SJCRH30 (cell line): Measurements from ENCODE around the gene FANCC. TPM values are rescaled to one million over a fixed set of nuclear protein-coding genes. Genes with fewer than 3 reads are reported as not detected.

Experiments used
- DNase-seq, 2 experiments: peaks; one replicate each; pipeline ENCODE4 v3.0.0-alpha.2; 2015 to 2020
- H3K27ac ChIP-seq: fragments of 250-450 bp; sonication (Bioruptor Pico); 2 replicates; pipeline ENCODE4 v1.5.1; 2020; ENCODE audit warnings: mild to moderate bottlenecking, moderate library complexity
- H3K27me3 ChIP-seq: fragments of 250-450 bp; sonication (Bioruptor Pico); 2 replicates; pipeline ENCODE4 v1.5.1; 2020; ENCODE audit warnings: mild to moderate bottlenecking, moderate library complexity
- H3K36me3 ChIP-seq: fragments of 250-450 bp; sonication (Bioruptor Pico); 2 replicates; pipeline ENCODE4 v1.5.1; 2020; ENCODE audit warnings: mild to moderate bottlenecking, moderate library complexity
- H3K4me1 ChIP-seq: fragments of 250-450 bp; sonication (Bioruptor Pico); 2 replicates; pipeline ENCODE4 v1.5.1; 2020; ENCODE audit warnings: mild to moderate bottlenecking, moderate library complexity
- H3K4me3 ChIP-seq: fragments of 250-450 bp; sonication (Bioruptor Pico); 2 replicates; pipeline ENCODE4 v1.5.1; 2020; ENCODE audit warnings: mild to moderate bottlenecking, moderate library complexity
- H3K9me3 ChIP-seq: fragments of 250-450 bp; sonication (Bioruptor Pico); replicated peaks from 2 replicates; pipeline ENCODE4 v1.5.1; 2020; ENCODE audit warnings: mild to moderate bottlenecking, moderate library complexity
- total RNA-seq: library from RNA; depleted of rRNA; stranded (reverse); fragments of >200 nt; shearing (Covaris generic); gene quantifications from 2 replicates; pipeline ENCODE4 v1.2.3, GENCODE V29; 2014

The FANCC gene
- total RNA-seq, 1 experiment from 2014 or later: 28.7 TPM

DNA sequence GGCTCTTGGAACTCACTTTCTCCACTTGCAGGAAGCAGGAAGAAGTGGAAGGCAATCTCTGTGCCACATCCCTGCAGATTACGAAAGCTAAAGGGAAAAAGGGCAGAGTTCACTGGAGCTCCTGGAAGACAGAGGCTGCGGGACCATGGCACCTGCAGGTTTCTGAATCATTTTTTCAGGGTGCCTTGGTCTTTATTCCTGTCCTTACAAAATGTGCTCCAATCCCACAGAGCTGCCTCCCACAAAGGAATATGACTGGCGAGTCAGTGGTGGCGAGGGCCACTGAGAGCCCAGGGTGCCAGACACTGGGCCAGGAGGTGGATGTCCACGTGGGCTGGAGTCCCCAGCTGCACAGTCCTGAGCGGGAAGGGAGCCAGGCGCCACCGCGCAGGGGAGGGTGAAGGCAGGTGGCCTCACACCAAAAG lies 183.0 kb downstream of the FANCC start:
- Histone ChIP-seq H3K4me1 (peaks cover 23% of the 10 kb centered on the region), H3K27me3 (no peaks in the 10 kb centered on the region), H3K36me3 (no peaks in the 10 kb centered on the region), H3K4me3 (no peak overlapping the region), H3K9me3 (no peaks in the 10 kb centered on the region), H3K27ac (no peak overlapping the region)
- DNase-seq: no peak

DNA sequence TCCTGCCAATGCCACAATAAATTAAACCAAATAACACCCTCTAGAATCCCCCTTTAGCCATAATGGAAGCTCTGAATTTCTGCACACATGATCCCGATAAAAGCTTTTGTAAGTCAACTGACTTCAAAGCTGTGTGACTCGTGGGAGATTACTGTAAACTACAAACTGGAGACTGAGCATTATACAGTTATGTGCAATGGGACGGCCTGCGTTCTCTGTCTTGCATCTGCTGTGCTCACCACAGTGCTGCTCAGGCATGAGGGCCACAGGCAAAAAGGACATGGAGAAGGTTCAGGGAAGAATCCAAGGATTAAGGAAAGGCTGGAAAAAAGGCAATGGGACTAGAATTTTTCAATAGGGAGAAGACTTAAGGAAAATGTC lies 184.2 kb downstream of the FANCC start:
- H3K36me3 ChIP-seq: no peaks in the 10 kb centered on the region
- no peaks in the 10 kb centered on the region for H3K9me3 ChIP-seq
- DNase-seq: no peak
- peaks cover 24% of the 10 kb centered on the region for H3K4me1 ChIP-seq
- no peaks in the 10 kb centered on the region for H3K27me3 ChIP-seq
- H3K4me3 ChIP-seq: no peak overlapping the region
- no peak overlapping the region for H3K27ac ChIP-seq

GRCh38 chr9:95132366-95133324 lies 184.9 kb downstream of the FANCC start:
- no peaks in the 10 kb centered on the region for H3K27me3 ChIP-seq
- peak in 1 of 2 experiments; percentile 24 for DNase-seq
- peaks cover 24% of the 10 kb centered on the region for H3K4me1 ChIP-seq
- H3K4me3 ChIP-seq: no peak overlapping the region
- no peaks in the 10 kb centered on the region for H3K36me3 ChIP-seq
- no peak overlapping the region; the same call in 1 of the 2 replicates for H3K27ac ChIP-seq
- no peaks in the 10 kb centered on the region for H3K9me3 ChIP-seq

DNA sequence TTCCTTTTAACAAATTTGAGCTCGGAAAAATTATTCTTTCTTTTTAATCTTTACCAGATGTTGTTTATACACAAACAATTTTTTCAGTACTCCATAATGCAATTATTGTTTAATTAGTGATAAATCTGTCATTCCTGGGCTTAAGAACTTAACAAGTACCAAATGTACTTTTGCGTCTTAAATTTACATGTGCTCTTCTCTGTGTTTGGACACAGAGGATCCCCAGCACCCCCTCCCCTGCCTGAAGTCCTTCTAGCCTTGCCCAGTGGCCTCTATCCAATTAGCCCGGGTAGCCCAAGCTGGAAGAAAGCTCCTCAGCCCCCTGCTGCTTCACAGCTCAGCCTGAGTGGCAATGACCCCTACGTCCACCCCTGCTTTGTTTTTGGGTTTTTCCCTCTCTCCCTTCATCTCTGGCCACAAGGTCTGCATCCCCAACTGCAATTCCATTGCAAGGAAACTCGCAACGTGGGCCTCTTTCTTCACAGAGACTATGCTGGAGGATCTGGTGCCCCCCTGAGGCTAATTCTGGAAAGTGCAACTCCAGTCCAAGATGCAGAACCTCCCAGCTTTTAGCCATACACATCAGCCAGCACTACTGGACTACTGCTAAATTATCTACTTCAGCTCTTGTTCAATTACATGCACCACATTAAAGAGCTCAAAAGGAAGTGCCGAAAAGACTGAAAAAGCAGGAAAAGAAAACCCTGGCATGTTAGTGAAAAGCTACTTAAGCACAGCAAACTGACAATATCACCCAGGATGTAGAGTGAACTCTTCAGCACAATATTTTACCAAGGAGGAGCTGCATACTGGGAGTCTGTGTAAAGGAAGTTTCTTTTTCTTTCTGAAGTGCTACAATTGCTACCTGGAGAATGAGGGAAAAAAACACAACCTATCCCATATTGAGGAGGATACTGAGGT lies 186.2 kb downstream of the FANCC start:
- no peaks in the 10 kb centered on the region for H3K9me3 ChIP-seq
- H3K27me3 ChIP-seq: no peaks in the 10 kb centered on the region
- peaks cover 24% of the 10 kb centered on the region for H3K4me1 ChIP-seq
- H3K4me3 ChIP-seq: no peak overlapping the region
- no peak overlapping the region for H3K27ac ChIP-seq
- peak; percentile 81 to 92 for DNase-seq
- H3K36me3 ChIP-seq: no peaks in the 10 kb centered on the region

DNA sequence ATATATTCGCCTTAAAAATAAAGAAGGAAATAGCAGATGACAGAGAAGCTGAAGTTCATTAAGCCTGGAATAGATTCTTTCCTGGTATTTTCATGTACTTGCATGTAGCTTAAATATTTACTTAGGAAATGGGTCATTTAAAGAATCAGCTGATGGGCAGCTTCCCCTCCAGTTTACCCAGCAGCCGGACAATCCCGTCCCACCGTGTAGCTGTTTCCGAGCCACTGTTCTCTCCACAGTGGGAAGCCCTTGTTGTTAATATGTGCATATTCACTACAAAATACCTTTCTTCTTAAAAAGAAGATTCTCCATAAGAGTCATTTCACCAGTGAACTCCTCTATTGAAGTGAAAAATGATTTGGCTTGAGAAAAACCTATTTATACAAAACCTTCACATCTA lies 187.0 kb downstream of the FANCC start:
- no peak for DNase-seq
- H3K27ac ChIP-seq: no peak overlapping the region
- peaks cover 24% of the 10 kb centered on the region for H3K4me1 ChIP-seq
- H3K36me3 ChIP-seq: no peaks in the 10 kb centered on the region
- H3K4me3 ChIP-seq: no peak overlapping the region
- H3K9me3 ChIP-seq: no peaks in the 10 kb centered on the region
- no peaks in the 10 kb centered on the region for H3K27me3 ChIP-seq

DNA sequence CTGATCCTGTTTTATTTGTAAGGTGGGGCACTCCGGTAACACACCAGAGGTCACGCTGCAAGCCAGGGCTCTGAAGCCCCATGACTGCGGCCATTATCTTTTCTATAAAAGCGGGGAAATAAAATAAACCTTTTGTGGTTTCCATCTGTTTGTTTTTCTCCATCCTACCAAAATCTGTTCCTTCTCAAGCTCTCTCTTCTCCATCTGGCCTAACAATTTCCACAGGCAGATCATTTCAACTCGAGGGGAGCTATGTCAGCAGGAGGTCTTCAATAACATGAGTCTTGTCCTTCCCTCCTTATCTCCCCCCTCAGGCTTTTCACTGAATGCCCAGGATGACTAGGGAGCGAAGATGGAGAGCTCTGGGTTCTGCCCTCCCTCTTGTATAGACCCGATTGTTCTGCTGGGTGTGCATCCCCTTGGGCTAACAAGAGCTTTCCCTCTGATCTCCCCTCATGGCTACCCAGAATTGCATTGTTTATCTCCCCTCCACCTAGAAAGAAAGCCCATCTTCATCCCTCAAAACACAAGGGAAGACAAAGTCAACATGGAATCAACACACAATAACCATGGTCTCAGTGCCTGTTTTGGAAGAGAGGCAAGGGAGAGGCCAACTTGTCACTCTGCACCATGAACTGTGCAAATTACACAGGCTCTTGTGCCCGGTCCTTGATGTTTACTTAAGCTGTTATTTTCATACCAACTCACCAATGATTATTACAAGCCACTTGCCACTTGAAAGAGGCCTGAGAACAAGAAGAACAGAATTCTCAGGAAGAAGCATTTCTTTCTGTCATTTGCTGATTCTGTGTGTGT lies 187.8 kb downstream of the FANCC start:
- Histone ChIP-seq H3K9me3 (no peaks in the 10 kb centered on the region), H3K4me3 (no peak overlapping the region), H3K27me3 (no peaks in the 10 kb centered on the region), H3K4me1 (peaks cover 24% of the 10 kb centered on the region), H3K27ac (no peak overlapping the region; the same call in 1 of the 2 replicates), H3K36me3 (no peaks in the 10 kb centered on the region)
- peak in 1 of 2 experiments; percentile 55 for DNase-seq

DNA sequence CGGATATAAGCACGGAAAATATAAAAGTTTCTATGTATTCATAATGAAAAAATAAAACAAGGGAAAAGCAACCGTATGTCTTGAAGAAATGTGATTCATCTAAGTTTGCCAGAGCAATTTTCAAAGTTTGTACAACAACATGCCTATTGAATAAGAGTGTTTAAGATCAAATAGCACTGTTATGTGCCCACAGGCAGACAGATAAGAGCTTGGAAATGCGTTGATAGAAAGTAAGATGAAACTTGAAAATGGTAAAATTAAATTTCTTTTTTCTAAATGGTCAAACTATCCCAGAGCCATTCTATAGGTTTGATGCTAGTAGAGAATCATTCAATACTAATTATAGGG lies 189.4 kb downstream of the FANCC start:
- Histone ChIP-seq H3K36me3 (no peaks in the 10 kb centered on the region), H3K27ac (no peak overlapping the region), H3K4me3 (no peak overlapping the region), H3K4me1 (peaks cover 19% of the 10 kb centered on the region), H3K9me3 (no peaks in the 10 kb centered on the region), H3K27me3 (no peaks in the 10 kb centered on the region)
- no peak for DNase-seq

DNA sequence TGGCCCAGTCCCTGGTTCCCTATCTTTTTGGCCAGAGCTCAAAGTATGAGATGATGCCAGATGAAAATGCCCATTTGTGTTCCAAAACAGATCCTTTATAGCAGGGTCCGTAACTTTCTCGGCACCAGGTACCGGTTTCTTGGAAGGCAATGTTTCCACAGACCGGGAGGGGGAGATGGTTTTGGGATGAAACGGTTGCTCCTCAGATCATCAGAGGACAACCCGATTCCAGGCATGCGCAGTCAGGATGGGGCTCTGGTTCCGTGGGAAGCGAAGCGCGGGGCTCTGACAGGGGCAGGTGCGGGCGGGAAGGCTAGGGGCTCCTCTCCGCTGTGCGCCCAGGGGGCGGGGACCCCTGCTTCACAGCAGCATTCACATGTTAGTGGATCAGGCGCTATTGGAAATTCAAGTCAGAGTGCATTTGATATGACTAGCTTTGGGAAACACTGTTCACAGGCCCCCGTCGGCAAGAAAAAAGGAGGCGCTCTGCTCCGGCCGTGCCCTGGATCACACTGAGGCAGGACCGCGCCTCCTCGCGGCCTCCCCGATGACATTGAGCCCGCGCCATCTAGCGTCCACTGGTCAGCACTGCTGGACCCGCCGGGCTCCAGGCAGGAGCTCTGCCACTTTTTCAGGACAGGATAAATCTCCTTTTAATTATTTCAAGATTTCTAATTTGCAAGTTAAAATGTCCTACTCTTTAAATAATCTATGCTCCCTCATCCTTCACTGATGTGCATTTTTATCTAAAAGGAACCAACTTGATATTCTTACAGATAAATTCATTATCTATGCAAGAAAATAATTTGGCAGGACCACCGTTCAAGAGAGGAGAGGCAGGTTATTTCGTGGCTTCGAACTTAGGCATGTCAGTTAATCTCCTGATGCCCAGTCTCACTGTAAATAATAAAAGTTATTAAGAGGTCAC lies 190.0 kb downstream of the FANCC start:
- H3K9me3 ChIP-seq: no peaks in the 10 kb centered on the region
- H3K27me3 ChIP-seq: no peaks in the 10 kb centered on the region
- no peak overlapping the region for H3K27ac ChIP-seq
- no peaks in the 10 kb centered on the region for H3K36me3 ChIP-seq
- H3K4me1 ChIP-seq: peaks cover 13% of the 10 kb centered on the region
- no peak overlapping the region for H3K4me3 ChIP-seq
- peak; percentile 64 to 75 for DNase-seq

DNA sequence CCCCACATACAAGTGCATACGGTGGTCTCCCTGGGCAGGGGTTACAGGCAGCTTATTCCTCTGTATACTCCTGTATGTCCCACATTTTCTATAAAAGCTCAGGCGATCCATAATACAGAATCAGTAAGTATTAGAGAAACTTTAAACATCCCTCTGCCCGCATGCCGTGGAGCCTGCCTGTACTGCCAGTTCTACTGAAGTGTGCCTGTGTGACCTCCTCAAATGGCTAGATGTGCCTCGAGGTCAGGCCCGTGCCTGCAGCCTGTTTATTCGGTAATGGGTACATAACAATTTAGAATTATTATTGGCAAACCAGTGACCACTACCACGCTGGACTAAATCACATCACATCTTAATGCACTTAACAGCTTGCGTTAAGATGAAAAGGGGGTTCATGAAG lies 190.8 kb downstream of the FANCC start:
- no peak overlapping the region for H3K4me3 ChIP-seq
- no peaks in the 10 kb centered on the region for H3K27me3 ChIP-seq
- no peaks in the 10 kb centered on the region for H3K36me3 ChIP-seq
- H3K9me3 ChIP-seq: no peaks in the 10 kb centered on the region
- no peak overlapping the region for H3K27ac ChIP-seq
- DNase-seq: no peak
- H3K4me1 ChIP-seq: peaks cover 11% of the 10 kb centered on the region

GRCh38 chr9:95125652-95126051 lies 191.9 kb downstream of the FANCC start:
- Histone ChIP-seq H3K27me3 (no peaks in the 10 kb centered on the region), H3K9me3 (no peaks in the 10 kb centered on the region), H3K27ac (no peak overlapping the region), H3K4me3 (no peak overlapping the region), H3K4me1 (peaks cover 11% of the 10 kb centered on the region), H3K36me3 (no peaks in the 10 kb centered on the region)
- no peak for DNase-seq

GRCh38 chr9:95124582-95125367 lies 192.7 kb downstream of the FANCC start:
- Histone ChIP-seq H3K9me3 (no peaks in the 10 kb centered on the region), H3K27ac (no peak overlapping the region), H3K36me3 (no peaks in the 10 kb centered on the region), H3K4me3 (no peak overlapping the region), H3K27me3 (no peaks in the 10 kb centered on the region), H3K4me1 (peaks cover 4% of the 10 kb centered on the region)
- no peak for DNase-seq

- H3K4me1 ChIP-seq: no peaks in the 10 kb centered on the region
- no peaks in the 10 kb centered on the region for H3K27me3 ChIP-seq
- DNase-seq: no peak
- H3K4me3 ChIP-seq: no peak overlapping the region
- no peak overlapping the region for H3K27ac ChIP-seq
- no peaks in the 10 kb centered on the region for H3K9me3 ChIP-seq
- H3K36me3 ChIP-seq: no peaks in the 10 kb centered on the region
Observed at GRCh38 chr9:95120781-95121370, 196.6 kb downstream of the FANCC start.

- no peaks in the 10 kb centered on the region for H3K4me1 ChIP-seq
- no peak overlapping the region for H3K27ac ChIP-seq
- no peaks in the 10 kb centered on the region for H3K9me3 ChIP-seq
- no peaks in the 10 kb centered on the region for H3K27me3 ChIP-seq
- H3K4me3 ChIP-seq: no peak overlapping the region
- DNase-seq: no peak
- H3K36me3 ChIP-seq: no peaks in the 10 kb centered on the region; the same call in 1 of the 2 replicates
Observed at GRCh38 chr9:95118596-95118995, 198.9 kb downstream of the FANCC start.
